ENCODE measurements around the gene KLHL13.
"Not testable (repeated sequence)": the region's sequence is repeated elsewhere in the genome, so short reads cannot be mapped to it uniquely, and the experiment has no call there.

Gene KLHL13

DNA sequence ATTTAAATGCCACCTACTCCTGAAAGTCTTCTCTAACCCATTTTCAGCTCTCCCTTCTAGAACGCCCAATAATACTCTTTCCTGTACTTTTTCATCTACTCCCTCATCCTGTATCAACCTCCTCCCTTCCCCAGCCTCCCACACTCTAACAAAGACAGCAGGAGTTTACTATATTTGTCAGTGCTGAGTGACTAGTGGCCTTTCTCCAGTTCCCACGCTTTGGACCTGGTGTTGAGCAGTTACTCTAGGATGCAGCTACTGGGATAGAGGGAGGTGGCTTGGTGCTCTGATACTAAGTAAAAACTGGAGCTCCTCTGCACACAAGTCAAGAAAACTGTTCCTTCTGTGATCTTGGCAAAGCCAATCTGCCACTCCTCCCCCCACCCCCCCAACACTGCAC is 36.1 kb upstream of the KLHL13 start:
- no peaks in the 10 kb centered on the region for H3K27me3 ChIP-seq (replicated peaks; ENCODE audit: control insufficient read depth, insufficient read depth, low read length)
- H3K4me3 ChIP-seq (replicated peaks; ENCODE audit: low read depth, low read length): no peak overlapping the region
- DNase-seq (ENCODE audit: extremely low read depth, insufficient read length): no peak
- H3K36me3 ChIP-seq (ENCODE audit: control insufficient read depth, insufficient read depth, low read length): no peaks in the 10 kb centered on the region
- TF ChIP-seq, protein P1, sequence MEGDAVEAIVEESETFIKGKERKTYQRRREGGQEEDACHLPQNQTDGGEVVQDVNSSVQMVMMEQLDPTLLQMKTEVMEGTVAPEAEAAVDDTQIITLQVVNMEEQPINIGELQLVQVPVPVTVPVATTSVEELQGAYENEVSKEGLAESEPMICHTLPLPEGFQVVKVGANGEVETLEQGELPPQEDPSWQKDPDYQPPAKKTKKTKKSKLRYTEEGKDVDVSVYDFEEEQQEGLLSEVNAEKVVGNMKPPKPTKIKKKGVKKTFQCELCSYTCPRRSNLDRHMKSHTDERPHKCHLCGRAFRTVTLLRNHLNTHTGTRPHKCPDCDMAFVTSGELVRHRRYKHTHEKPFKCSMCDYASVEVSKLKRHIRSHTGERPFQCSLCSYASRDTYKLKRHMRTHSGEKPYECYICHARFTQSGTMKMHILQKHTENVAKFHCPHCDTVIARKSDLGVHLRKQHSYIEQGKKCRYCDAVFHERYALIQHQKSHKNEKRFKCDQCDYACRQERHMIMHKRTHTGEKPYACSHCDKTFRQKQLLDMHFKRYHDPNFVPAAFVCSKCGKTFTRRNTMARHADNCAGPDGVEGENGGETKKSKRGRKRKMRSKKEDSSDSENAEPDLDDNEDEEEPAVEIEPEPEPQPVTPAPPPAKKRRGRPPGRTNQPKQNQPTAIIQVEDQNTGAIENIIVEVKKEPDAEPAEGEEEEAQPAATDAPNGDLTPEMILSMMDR (IDR thresholded peaks at IDR 0.05; ENCODE audit: insufficient read depth, low read length, poor library complexity, severe bottlenecking): no peak

DNA sequence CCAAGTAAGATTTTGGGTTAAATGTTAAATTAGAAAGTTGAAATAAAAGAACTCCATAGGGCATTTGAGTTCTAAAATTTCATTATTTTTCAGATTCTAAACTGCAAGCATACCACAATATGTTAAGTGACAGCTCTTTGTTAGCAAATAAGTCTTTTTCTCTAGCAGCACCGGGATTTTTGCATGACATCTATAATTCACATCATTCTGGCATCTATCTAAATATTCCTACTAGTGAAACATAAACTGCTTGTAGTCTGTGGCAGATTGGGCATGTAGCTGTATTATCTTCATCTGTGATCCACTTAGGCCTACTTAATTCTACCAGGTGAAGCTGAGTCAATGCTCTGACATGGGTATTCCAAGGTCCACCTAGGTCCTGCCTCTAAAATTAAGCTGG is 32.1 kb upstream of the KLHL13 start:
- TF ChIP-seq, protein P1 (IDR thresholded peaks at IDR 0.05; ENCODE audit: insufficient read depth, low read length, poor library complexity, severe bottlenecking): no peak
- Histone ChIP-seq H3K36me3 (ENCODE audit: control insufficient read depth, insufficient read depth, low read length) (no peaks in the 10 kb centered on the region), H3K27me3 (replicated peaks; ENCODE audit: control insufficient read depth, insufficient read depth, low read length) (no peaks in the 10 kb centered on the region), H3K4me3 (replicated peaks; ENCODE audit: low read depth, low read length) (no peak overlapping the region)
- DNase-seq (ENCODE audit: extremely low read depth, insufficient read length): no peak

DNA sequence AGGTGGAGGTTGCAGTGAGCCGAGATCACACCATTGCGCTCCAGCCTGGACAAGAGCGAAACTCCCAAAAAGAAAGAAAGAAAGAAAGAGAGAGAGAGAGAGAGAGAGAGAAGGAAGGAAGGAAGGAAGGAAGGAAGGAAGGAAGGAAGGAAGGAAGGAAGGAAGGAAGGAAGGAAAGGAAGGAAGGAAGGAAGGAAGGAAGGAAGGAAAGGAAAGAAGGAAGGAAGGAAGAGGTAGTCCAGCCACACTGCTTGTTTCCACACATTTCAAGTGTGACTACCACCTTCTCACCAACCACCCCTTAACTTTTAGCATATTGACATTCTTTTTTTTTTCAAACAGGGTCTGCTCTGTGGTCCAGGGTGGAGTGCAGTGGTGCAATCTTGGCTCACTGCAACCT is 31.2 kb upstream of the KLHL13 start:
- H3K27me3 ChIP-seq (replicated peaks; ENCODE audit: control insufficient read depth, insufficient read depth, low read length); H3K36me3 ChIP-seq (ENCODE audit: control insufficient read depth, insufficient read depth, low read length); H3K4me3 ChIP-seq (replicated peaks; ENCODE audit: low read depth, low read length); DNase-seq (ENCODE audit: extremely low read depth, insufficient read length): not testable (repeated sequence)

DNA sequence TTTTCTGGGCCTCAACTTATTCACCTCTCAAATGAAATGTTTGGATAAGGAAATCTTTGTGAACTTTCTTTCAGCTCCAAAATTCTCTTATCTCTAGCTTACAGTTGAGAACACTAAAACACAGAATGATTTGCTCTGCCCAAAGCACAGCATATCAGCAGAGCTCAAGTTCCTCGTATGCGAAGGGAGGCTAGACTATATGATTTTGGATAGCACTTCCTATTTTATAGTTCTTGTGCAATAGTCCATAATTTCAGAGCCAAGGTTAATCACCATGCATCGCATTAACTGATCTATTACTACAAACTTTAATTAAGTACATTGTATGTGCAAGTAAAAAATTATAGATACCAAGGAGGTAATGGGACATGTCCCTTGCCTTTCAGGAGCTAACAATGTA is 27.0 kb upstream of the KLHL13 start:
- Histone ChIP-seq H3K4me3 (replicated peaks; ENCODE audit: low read depth, low read length) (no peak overlapping the region), H3K27me3 (replicated peaks; ENCODE audit: control insufficient read depth, insufficient read depth, low read length) (no peaks in the 10 kb centered on the region), H3K36me3 (ENCODE audit: control insufficient read depth, insufficient read depth, low read length) (no peaks in the 10 kb centered on the region)
- no peak for DNase-seq (ENCODE audit: extremely low read depth, insufficient read length)
- TF ChIP-seq, protein P1 (IDR thresholded peaks at IDR 0.05; ENCODE audit: insufficient read depth, low read length, poor library complexity, severe bottlenecking): no peak

DNA sequence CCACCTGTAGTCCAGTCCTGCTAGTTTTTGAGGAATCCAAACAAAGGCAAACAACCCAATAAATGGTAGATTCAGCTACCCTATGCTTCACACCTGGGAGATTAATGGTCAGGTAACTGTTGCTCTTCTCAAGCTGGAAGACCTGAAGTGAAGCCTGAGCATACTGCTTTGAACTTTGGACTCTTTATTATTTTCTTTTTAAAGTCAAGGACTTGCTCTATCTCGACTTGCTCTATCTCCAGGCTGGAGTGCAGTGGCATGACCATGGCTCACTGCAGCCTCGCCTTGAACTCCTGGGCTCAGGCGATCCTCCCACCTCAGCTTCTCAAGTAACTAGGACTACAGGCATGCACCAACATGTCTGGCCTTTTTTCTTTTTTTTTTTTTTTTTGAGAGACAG is 14.7 kb upstream of the KLHL13 start:
- no peak for DNase-seq (ENCODE audit: extremely low read depth, insufficient read length)
- H3K4me3 ChIP-seq (replicated peaks; ENCODE audit: low read depth, low read length): no peak overlapping the region
- H3K27me3 ChIP-seq (replicated peaks; ENCODE audit: control insufficient read depth, insufficient read depth, low read length): no peaks in the 10 kb centered on the region
- TF ChIP-seq, protein P1 (IDR thresholded peaks at IDR 0.05; ENCODE audit: insufficient read depth, low read length, poor library complexity, severe bottlenecking): no peak
- H3K36me3 ChIP-seq (ENCODE audit: control insufficient read depth, insufficient read depth, low read length): no peaks in the 10 kb centered on the region

DNA sequence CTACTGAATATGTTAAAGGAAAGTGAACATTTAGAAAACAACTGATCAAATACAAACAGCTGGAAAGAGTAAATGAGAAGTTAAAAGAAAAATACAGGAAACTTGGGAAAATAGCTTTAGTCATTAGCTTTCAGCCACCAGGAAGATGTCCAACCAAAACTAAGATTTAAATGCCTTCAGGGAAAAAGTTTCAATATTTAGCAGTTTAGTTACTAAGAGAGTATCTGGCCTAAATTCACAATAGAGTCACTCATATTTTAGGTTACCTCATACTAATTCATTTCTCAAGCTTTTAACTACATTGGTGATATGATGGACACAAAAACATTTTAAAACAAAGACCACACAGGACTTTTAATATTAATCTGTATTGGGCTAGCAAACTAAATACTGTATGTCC is 13.1 kb upstream of the KLHL13 start:
- no peaks in the 10 kb centered on the region for H3K27me3 ChIP-seq (replicated peaks; ENCODE audit: control insufficient read depth, insufficient read depth, low read length)

More for the DNA sequence above, 13.1 kb upstream of the KLHL13 start:
- Histone ChIP-seq H3K36me3 (ENCODE audit: control insufficient read depth, insufficient read depth, low read length) (no peaks in the 10 kb centered on the region), H3K4me3 (replicated peaks; ENCODE audit: low read depth, low read length) (no peak overlapping the region)
- DNase-seq (ENCODE audit: extremely low read depth, insufficient read length): no peak
- TF ChIP-seq, protein P1 (IDR thresholded peaks at IDR 0.05; ENCODE audit: insufficient read depth, low read length, poor library complexity, severe bottlenecking): no peak

Measured in GM06990 (cell line).